Stimulated activated naive CD8-positive, alpha-beta T cell treated with anti-CD3 and anti-CD28 coated beads, Interleukin-15, amount 100 ng/mL, for 72 hours (primary cell): ENCODE results near the gene SCARF2.

Source experiments
- ATAC-seq: fragments of 150-1000 bp; cut with Tn5 transposase; 2 replicates; pipeline ENCODE4 v1.10.0; 2021; ENCODE audit warnings: mild to moderate bottlenecking, moderate library complexity
- DNase-seq, 2 donors: peaks; one replicate each; pipeline ENCODE4 v3.0.0; 2021 to 2022
- H3K27ac Mint-ChIP-seq, 2 donors: one replicate each; pipeline ENCODE4 v1.8.0; 2022; ENCODE audit warnings: mild to moderate bottlenecking in 2 of 2, mixed read lengths in 2 of 2, moderate library complexity in 2 of 2
- H3K27me3 Mint-ChIP-seq: one replicate; pipeline ENCODE4 v1.8.0; 2022; ENCODE audit warnings: mixed read lengths
- H3K4me1 Mint-ChIP-seq: one replicate; pipeline ENCODE4 v1.8.0; 2022; ENCODE audit warnings: mild to moderate bottlenecking, mixed read lengths
- H3K4me3 Mint-ChIP-seq, 2 donors: one replicate each; pipeline ENCODE4 v1.8.0; 2022; ENCODE audit warnings: mild to moderate bottlenecking in 2 of 2, mixed read lengths in 2 of 2, moderate library complexity in 1 of 2
- H3K9me3 Mint-ChIP-seq, 2 donors: one replicate each; pipeline ENCODE4 v1.8.0; 2022; ENCODE audit warnings: mixed read lengths in 2 of 2

The SCARF2 gene

DNA sequence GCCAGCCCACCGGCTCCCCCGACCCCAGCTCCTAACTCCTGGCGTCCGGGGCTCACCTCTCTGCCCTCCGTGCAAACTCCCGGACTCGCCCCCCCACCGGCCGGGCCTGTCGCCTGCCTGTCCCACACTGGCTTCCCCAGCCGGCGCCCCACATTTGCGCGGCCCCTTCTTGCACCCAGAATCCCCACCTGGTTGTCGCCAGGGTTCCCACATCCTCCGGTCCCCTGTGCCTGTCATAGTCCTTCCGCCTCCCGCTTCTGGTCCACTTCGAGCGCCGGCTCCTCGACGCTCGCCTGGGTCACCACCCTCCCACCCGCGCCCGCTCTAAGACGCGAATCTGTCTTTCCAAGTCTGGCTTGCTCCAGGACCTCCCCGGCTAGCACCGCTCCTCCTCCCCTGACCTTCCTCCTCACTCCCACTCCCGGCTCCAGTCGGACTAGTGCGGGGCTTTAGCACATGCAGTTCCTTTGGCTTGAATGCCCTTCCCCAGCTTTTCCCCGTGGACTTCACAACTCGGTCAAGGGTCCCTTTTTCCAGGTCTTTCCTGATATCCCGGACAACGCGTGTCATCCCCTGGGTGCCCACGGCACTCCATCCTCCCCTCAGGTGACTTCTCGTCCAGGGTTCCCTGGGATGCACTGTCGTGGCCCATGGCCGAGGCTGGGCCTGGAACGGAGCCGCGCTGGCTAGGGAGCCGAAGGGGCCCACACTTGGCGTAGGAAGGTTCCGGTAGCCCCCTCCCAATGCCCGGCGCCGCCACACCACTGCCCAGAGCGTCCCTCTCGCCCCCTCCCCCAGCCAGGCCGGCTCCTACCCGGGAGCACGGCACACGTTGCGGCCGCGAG is 635 bp downstream of the SCARF2 start:
- Mint-ChIP-seq H3K27ac (peak overlapping the region in 1 of 2 donors; percentile 48), H3K4me1 (peaks cover 12% of the 10 kb centered on the region), H3K4me3 (peak overlapping the region; percentile 76 to 82), H3K27me3 (peaks cover 66% of the 10 kb centered on the region), H3K9me3 (no peaks in the 10 kb centered on the region)
- no peak for DNase-seq
- peak; percentile 21 for ATAC-seq

DNA sequence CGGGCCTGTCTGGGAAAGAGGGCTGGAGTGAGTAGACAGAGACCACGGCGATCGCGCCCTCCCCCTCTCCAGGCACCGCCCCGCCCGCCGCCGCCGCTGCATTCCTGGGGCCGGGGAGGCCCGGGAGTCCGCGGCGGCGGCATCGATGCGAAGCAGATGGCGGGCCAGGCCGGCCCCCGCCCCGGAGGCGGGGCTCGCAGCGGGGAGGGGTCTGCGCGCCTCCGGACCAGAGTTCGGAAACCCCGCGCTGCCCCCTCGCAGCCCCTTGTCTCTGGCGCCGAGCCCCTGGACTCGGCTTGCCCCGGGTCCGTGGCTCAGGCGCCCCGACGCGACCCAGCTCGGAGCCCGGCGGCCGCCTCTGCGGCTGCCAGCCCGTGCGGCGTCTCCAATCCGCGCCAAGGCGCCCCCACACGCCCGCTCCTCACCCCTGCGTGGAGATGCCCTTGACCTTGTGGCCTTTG is 1.3 kb downstream of the SCARF2 start:
- Mint-ChIP-seq H3K27me3 (peaks cover 71% of the 10 kb centered on the region), H3K9me3 (no peaks in the 10 kb centered on the region), H3K4me1 (peaks cover 18% of the 10 kb centered on the region), H3K4me3 (peak overlapping the region; percentile 76 to 82), H3K27ac (no peak overlapping the region)
- no peak for DNase-seq
- ATAC-seq = peak; percentile 23

DNA sequence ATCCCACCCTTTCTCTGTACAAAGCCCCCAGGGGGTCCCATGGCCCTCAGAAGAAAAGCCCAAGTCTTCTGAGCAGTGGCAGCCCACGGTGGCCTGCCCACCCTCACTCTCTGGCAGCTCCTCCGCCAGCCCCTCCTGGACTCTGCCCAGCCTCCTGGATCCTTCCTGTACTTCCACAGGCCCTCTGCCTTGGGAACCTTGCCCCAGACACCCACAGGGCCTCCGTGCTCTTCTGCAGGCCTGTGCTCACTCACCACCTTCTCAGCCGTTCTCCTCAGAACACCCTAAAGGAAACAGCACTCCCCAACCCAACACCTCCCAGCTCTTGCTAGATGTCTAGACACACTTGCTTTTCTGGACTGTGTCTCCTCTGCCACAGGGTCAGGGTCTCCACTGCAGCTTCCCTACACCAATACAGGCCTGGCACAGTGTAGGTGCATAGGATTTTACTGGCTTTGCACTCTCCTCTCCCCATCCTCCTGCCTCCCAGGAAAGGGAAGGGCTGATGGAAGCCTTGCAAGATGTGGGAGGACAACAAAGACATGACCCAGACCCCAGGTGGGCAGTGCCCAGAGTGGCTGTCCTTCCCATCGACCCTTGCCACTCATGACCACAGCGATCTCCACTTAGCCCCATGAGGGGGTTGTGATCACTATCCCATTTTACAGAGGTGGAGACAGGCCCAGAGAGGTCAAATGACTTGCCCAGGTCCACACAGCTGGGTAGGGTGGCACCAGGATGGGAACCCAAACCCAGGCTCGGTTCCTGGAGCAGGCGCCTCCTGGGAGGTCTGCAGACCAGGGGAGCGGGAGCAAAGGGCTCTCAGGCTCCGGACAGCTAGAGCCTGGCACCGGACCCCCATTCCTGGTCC is 2.0 kb downstream of the SCARF2 start:
- ATAC-seq (no peak), DNase-seq (no peak)
- Mint-ChIP-seq H3K4me3 (peak overlapping the region in 1 of 2 donors; percentile 29), H3K9me3 (no peaks in the 10 kb centered on the region), H3K27me3 (peaks cover 77% of the 10 kb centered on the region), H3K4me1 (peaks cover 24% of the 10 kb centered on the region), H3K27ac (no peak overlapping the region)

DNA sequence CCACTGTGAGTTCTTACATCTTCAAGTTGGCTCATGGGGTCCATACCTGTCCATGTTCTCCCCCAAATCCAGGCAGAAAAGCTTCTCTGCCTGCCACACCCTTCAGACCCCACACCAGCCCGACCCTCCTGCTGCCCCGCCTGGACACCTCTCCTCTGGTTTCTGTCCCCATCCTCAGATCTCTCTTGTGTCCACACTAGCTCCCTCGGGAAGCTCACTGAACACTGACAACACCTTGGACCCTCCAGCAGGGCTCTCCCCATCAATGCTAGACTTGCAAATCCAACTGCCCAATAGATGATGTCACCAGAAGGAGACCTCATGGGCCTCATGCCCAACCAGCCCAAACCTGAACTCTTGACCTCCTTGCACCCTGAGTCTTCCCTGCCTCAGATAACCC is 2.9 kb downstream of the SCARF2 start:
- DNase-seq (no peak), ATAC-seq (no peak)
- H3K4me3 Mint-ChIP-seq = no peak overlapping the region
- H3K9me3 Mint-ChIP-seq = no peaks in the 10 kb centered on the region
- peaks cover 33% of the 10 kb centered on the region for H3K4me1 Mint-ChIP-seq
- H3K27me3 Mint-ChIP-seq = peaks cover 86% of the 10 kb centered on the region
- no peak overlapping the region for H3K27ac Mint-ChIP-seq

DNA sequence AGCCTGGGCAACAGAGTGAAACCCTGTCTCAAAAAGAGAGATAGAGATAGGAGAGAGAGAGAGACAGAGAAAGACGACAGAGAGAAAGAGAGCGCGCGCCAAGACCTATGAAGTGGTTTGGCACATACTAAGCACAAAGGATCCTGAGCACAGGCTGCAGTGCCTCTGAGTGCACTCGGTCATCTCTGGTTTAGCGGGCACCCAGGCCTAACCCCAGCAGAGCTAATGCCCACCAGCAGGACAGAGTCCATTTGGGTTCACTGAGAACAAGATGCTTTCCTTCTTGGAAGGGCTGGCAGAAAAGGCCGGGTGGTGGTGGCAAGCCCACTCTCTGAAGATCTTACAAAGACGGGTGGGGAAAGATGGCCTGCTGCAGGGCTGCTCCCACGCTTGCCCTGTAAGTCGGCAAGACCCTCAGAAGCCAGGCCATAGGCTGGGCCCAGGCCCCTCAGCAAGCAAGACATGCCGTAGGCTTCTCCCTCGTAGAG is 3.3 kb downstream of the SCARF2 start:
- no peak for ATAC-seq
- no peaks in the 10 kb centered on the region for H3K9me3 Mint-ChIP-seq
- H3K4me1 Mint-ChIP-seq = peaks cover 37% of the 10 kb centered on the region
- H3K27me3 Mint-ChIP-seq = peaks cover 90% of the 10 kb centered on the region
- no peak for DNase-seq
- no peak overlapping the region for H3K4me3 Mint-ChIP-seq
- H3K27ac Mint-ChIP-seq = no peak overlapping the region

DNA sequence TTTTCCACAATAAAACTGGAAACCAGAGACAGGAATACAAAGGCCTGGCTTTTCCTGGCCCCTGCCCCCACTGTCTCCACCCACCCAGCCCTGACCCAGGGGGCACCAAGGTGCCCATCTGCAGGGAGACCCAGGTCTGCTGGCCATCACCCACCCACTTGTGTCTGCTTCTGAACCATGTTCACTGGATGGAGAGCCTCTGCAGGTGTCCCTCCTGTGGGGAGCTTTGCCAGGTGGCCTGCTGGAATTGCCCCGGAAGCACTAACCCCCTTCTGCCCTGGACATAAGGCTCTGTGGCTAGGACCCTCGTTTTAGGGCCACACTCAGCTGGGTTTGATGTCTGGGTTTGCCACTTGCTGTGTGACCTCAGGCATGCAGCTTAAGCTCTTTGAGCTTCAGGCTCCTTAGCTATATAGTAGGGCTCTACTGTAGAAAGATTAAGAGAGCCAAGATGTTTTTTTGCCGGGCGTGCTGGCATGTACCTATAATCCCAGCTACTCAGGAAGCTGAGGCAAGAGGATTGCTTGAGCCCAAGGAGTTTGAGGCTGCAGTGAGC is 3.9 kb downstream of the SCARF2 start:
- no peak for DNase-seq
- H3K4me1 Mint-ChIP-seq = peaks cover 43% of the 10 kb centered on the region
- ATAC-seq = no peak
- no peaks in the 10 kb centered on the region for H3K9me3 Mint-ChIP-seq
- H3K27ac Mint-ChIP-seq = no peak overlapping the region
- peaks cover 95% of the 10 kb centered on the region for H3K27me3 Mint-ChIP-seq
- H3K4me3 Mint-ChIP-seq = no peak overlapping the region

DNA sequence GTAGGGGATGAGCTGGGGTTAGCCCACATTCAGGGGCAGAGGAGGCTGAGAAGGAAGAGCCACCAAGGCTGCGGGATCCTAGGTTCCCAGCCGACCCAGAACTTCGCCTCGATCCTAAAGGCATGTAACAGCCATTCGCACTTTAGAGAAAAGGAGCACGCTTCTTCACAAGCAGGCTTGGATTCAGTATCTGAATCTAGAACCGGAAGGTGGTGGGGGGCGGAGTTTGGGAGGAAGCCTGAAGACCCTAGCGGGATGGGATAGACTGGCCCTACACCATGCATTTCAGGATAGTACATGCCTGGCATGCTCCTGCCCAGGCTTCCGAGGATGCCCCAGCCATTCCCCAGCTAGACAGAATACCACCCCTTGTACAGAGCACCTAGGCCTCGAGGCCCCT is 4.4 kb downstream of the SCARF2 start:
- no peak for ATAC-seq
- H3K4me1 Mint-ChIP-seq = peaks cover 45% of the 10 kb centered on the region
- no peak for DNase-seq
- H3K27ac Mint-ChIP-seq = no peak overlapping the region
- peaks cover 95% of the 10 kb centered on the region for H3K27me3 Mint-ChIP-seq
- H3K4me3 Mint-ChIP-seq = no peak overlapping the region
- H3K9me3 Mint-ChIP-seq = no peaks in the 10 kb centered on the region

DNA sequence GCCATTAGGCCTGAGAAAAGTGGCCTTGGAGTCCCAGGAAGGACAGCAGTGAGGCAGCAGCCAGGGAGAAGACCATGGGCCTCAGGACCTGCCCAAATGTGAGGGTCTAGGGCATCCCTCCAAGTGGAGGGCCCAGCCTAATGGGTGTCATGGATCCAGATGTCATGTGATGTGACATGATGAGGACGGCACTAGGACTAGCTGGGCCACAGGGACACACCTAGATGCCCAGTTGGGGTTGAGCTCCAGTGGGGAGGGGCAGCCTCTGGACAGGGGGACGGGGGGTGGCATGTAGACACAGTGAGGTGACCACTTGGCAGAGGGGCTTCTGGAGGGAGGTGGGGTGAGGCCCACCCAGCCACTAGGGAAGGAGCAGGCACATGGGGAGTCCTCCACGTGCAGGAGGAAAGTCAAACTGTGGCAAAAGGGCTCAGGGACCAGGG is 5.4 kb downstream of the SCARF2 start:
- ATAC-seq (no peak), DNase-seq (no peak)
- H3K4me3 Mint-ChIP-seq = peak overlapping the region; percentile 63 to 76
- H3K9me3 Mint-ChIP-seq = no peaks in the 10 kb centered on the region
- no peak overlapping the region for H3K27ac Mint-ChIP-seq
- peaks cover 98% of the 10 kb centered on the region for H3K27me3 Mint-ChIP-seq
- H3K4me1 Mint-ChIP-seq = peaks cover 43% of the 10 kb centered on the region

DNA sequence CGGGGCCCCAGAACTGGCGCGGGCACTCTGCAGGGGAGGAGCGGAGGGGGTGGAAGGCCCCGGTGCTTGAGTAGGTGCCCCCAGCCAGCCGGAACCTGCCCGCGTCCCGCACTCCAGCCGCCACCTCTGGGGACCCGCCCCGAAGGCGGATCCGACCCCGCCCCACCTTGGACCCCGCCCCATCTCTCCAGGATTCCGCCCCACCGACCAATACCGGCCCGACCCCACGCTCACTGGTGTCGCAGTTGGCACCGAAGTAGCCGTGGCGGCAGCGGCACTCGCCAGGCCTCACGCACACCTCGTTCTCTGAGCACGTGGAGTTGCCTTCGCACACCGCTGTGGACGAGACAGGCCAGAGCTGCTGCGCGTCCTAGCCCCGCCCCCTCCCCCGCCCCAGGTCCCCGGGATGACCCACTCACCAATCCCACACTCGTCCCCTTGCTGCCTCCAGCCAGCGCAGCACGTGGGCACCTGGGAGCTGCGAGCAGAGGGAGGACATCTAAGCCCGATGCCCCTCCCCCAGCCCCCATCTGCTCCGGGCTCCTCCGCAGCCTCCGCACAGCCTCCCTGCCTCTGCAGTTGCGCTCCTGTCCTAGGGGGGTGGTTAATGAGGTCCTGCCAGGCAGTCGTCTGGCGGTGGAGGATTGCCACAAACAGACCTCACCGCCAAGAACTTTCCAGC is 6.0 kb downstream of the SCARF2 start:
- no peaks in the 10 kb centered on the region for H3K9me3 Mint-ChIP-seq
- H3K27ac Mint-ChIP-seq = no peak overlapping the region
- no peak for ATAC-seq
- DNase-seq = no peak
- H3K27me3 Mint-ChIP-seq = peaks cover 98% of the 10 kb centered on the region
- peaks cover 37% of the 10 kb centered on the region for H3K4me1 Mint-ChIP-seq
- peak overlapping the region; percentile 63 to 76 for H3K4me3 Mint-ChIP-seq

DNA sequence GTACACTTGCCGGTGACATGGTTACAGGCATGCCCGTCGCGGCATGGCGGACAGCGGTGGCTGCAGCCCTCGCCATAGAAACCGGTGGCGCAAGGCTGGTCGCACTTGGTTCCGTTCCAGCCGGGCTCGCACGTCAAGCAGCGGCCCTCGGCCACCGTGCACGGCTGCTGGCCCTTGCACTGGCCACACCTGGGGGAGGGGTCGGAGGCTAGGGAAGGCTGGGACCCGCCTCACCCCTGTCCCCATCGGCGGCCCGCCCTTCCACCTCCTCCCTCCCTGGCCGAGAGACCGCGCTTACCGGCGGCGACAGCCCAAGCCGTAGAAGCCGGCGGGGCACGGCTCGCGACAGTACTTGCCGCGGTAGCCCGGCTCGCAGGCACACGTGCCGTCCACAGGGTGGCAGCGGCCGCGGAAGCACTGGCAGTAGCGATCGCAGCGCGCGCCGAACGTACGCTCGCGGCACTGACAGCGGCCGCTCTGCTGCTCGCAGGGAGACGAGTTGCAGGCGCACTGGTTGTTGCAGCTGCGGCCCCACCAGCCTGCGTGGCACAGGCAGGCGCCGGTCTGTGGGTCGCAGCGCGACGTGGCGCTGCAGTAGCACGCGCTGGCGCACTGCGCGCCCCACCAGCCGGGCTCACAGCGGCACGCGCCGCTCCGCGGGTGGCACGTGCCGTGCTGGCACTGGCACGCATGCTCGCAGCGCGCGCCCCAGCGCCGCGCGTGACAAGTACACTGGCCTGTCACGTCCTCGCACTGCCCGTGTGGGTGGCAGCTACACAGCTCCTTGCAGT is 6.7 kb downstream of the SCARF2 start:
- no peak overlapping the region for H3K27ac Mint-ChIP-seq
- peak overlapping the region; percentile 67 to 93 for H3K4me3 Mint-ChIP-seq
- peaks cover 95% of the 10 kb centered on the region for H3K27me3 Mint-ChIP-seq
- no peaks in the 10 kb centered on the region for H3K9me3 Mint-ChIP-seq
- peak; percentile 60 to 65 for DNase-seq
- peak; percentile 70 for ATAC-seq
- H3K4me1 Mint-ChIP-seq = peaks cover 35% of the 10 kb centered on the region

DNA sequence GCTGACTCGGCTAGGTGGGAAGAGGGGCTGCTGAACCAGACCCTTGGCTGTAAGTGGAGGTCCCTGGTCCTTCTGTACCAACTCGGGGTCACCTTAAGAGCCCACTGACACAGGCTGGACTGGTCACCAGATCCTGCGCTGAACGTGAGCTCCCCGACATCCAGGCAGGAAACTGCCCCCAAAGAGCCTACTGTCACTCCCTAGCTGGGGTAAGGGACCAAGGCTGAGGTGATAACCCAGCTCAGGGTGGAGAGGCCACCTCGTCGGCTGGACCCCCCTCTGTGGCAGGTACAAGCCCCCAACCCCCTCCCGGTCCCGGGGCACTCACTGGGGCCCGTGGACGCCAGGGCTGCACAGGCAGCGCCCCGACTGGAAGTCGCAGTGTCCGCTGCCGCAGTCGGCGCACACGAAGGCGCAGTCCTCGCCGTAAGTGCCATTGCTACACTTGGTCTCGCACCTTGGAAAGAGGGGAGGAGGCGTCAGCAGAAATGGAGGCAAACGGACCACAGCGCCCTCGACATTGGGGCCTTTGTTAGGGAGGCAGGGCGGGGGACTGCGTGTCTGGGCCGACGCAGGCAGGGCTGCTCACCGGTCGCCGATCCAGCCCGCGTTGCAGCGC is 7.4 kb downstream of the SCARF2 start:
- ATAC-seq (peak; percentile 6), DNase-seq (no peak)
- peak overlapping the region; percentile 87 to 93 for H3K4me3 Mint-ChIP-seq
- peaks cover 88% of the 10 kb centered on the region for H3K27me3 Mint-ChIP-seq
- H3K4me1 Mint-ChIP-seq = peaks cover 35% of the 10 kb centered on the region
- no peak overlapping the region for H3K27ac Mint-ChIP-seq
- no peaks in the 10 kb centered on the region for H3K9me3 Mint-ChIP-seq

DNA sequence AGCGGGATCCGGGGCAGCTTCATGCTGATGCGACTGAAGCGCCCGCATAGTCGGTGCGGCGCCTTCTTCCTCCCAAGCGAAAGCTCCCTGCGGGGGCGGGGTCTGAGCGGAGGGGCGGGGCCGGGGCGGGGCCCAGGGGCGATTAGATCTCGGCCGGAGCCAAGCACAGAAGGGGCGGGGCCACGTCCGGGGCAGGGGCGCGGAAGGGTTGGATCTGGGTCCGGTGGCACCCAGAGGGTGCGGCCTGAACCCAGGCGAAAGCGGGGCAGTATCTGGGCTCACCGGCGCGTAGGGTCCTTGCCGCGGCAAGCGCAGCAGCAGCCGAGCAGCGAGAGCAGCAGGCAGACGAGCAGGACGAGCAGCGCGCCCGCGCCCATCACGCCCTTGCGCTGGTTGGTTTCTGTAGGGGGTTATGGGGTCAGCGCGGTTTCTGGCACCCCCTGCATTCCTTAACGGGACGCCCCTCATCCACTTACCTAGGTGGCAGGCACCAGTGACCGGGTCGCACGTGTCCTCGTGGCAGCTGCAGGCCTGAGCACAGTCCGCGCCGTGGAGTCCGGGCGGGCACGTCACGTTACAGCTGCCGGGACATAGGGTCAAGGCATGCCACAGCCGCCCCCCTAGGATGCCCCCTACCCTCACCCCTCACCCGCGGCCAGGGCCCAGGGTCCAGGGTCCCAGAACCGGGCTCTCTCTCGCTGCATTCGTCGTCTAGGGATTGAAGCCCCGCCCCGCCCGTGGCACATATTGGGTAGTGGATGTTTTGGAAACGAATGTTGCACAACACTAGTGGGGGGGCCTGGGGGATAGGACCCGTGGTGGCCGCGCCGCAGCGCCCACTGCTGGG is 8.1 kb downstream of the SCARF2 start:
- H3K4me1 Mint-ChIP-seq = peaks cover 35% of the 10 kb centered on the region
- no peak overlapping the region for H3K27ac Mint-ChIP-seq
- no peaks in the 10 kb centered on the region for H3K9me3 Mint-ChIP-seq
- peak; percentile 72 for DNase-seq
- peaks cover 80% of the 10 kb centered on the region for H3K27me3 Mint-ChIP-seq
- peak overlapping the region; percentile 87 to 93 for H3K4me3 Mint-ChIP-seq
- ATAC-seq = peak; percentile 74

DNA sequence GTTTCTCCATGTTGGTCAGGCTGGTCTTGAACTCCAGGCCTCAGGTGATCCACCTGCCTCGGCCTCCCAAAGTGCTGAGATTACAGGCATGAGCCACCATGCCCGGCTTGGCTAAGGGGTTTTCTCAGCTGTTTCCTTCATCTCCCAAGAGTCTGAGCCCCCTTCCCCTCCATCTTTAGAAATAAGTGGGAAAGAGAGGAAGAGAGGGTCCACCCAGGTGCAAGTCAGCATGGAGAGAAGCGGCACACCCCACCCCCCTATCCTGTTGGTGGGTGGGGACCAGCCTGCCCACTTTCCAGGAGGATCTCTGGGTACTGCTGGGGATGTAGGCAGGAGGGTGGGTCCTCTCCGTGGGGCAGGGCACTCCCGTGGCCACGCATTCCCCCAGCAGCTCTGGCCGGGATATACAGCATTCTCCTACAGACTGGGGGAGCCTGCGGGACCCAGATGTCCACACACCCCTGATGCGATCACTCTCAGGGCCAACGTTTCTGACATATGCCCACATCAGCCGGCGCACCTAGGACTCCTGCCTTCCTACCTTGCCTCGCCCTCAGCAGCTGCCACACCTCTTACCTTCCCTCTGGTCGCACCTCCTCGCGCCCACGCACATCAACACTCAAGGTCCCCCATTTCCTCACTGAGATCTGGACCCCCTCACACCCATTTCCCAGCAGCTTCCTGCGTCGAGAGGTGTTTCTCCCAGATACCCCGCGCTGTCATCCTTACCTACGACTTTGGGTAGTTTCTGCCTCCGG is 8.9 kb downstream of the SCARF2 start:
- no peak for DNase-seq
- Mint-ChIP-seq H3K27ac (no peak overlapping the region), H3K9me3 (no peaks in the 10 kb centered on the region), H3K4me1 (peaks cover 36% of the 10 kb centered on the region), H3K4me3 (peak overlapping the region; percentile 87 to 93), H3K27me3 (peaks cover 75% of the 10 kb centered on the region)
- ATAC-seq = no peak
